GM19395 (cell line): ENCODE measurements around the gene TGIF1.
A peak's percentile ranks its signal among the peaks of the same experiment; 100 is the strongest.

ENCODE experiments used
- ATAC-seq: cut with Tn5 transposase; IDR thresholded peaks from one replicate; pipeline ENCODE4 v1.9.1; 2021; ENCODE audit warnings: mild to moderate bottlenecking, moderate library complexity; ENCODE audit not compliant: unreplicated experiment

The TGIF1 gene

DNA sequence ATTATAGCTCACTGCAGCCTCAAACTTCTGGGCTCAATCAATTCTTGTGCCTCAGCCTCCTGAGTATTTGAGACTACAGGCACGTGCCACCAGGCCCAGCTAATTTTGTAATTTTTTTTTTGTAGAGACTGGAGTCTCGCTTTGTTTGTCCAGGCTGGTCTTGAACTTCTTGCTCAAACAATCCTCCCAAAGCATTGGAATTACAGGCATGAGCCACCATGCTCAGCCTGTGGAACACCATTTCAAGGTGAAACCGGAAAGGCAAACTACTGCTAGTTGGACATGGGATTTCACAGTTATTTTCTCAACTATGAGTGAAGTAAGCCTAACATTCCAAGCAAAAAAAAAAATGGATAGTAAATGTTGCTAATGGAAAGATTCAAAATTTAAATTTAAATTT, 20.9 kb upstream of the TGIF1 start:
- ATAC-seq, result no peak

DNA sequence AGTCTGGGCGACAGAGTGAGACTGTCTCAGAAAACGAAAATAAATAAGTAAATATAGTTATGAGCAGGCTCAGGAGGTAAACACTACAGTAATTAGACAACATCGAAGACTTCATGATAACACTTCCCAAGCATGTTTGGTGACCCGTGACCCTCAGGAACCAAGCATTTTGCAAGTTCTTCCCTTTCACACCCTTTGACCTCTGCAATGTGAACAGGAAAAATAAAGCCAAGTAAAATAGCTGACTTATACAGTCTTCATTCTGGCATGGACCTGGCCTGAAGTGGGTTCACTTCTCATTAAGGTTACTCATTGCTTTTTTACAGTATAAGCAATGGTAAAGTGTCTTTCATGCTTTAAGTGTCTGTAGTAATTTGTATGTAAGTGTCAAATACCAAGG, 15.3 kb upstream of the TGIF1 start:
- ATAC-seq, result no peak

DNA sequence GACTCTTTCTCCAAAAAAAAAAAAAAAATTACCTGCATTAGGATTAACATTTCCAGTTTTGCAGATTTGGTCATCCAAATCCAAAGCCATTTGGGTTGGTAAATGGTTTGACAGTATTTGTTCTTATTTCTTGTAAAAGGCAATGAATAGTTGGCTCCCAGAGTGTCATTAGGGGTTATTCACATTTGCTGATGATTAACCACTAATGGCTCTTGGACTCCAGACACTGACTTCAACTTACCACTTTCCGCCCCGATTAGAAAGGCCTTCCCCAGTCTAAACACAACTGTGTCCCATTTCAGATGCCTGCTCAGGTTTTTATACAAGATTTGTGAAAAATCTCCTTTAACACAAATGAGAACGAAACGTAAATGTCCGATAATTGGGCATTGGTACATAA, 9.6 kb upstream of the TGIF1 start:
- ATAC-seq, result no peak

DNA sequence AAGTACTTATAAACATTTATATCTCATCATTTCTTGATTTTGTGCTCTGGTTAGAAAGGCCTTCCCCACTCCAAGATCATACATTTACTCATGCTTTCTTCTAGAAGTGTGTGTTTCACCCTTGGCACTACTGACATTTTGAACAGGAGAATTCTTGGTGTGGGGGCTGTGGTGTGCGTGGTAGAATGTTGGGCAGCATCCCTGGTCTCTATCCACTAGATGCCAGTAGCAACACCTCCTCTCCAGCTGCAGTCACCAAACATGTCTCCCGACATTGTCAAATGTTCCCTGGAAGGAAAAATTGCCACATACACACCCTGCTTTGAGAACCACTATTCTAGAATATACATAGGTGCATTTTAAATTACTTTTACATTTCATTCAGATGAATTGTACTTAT, 8.7 kb upstream of the TGIF1 start:
- ATAC-seq, result no peak

DNA sequence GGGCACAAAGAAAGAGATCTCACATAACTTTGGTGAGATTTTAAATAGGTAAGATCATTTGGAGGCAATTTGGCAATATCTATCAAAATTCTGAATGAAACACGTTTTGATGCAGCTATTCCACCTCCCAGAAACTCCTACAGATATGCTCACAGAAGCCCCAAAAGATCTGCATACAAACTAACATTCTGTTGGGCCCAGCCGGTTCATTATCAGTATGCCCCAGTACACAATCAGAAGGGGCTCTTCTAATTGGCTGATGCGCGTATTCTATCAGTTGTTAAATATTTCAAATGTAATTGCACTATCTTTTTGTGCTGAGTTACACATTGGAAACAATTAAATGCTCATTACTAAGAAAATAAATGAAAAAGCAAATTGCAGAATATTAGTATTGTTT, 7.1 kb upstream of the TGIF1 start:
- ATAC-seq, result no peak

DNA sequence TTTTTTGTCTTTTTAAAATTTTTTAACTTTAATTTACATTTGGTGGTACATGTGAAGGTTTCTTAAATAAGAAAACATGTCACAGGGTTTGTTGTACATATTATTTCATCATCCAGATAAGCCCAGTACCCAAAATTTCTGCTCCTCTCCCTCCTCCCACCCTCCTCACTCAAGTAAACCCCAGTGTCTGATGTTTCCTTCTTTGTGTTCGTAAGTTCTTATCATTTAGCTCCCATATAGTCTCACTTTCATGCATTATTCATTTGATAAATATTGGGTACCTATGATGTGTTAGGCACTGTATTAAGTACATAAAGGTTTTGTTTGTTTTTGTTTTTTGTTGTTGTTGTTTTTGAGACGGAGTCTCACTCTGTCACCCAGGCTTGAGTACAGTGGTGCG, 5.7 kb upstream of the TGIF1 start:
- ATAC-seq, result no peak

DNA sequence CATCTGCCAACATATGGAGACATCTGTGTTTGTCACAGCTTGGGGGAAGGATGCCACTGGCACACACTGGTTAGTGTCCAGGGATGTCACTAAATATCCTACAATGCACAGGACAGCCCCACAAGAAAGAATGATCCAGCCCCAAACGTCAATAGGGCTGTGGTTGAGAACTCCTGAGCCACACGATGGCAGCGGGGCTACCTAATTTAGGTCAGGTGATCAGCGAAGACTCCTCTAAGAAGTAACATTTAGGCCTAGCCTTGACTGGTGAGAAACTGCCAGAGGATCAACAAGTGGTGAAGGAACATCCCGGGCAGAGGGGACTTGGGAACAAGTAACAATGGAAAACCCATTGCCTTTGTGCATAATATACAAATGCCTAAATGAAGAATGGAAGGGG, 5.0 kb upstream of the TGIF1 start:
- no peak for ATAC-seq

DNA sequence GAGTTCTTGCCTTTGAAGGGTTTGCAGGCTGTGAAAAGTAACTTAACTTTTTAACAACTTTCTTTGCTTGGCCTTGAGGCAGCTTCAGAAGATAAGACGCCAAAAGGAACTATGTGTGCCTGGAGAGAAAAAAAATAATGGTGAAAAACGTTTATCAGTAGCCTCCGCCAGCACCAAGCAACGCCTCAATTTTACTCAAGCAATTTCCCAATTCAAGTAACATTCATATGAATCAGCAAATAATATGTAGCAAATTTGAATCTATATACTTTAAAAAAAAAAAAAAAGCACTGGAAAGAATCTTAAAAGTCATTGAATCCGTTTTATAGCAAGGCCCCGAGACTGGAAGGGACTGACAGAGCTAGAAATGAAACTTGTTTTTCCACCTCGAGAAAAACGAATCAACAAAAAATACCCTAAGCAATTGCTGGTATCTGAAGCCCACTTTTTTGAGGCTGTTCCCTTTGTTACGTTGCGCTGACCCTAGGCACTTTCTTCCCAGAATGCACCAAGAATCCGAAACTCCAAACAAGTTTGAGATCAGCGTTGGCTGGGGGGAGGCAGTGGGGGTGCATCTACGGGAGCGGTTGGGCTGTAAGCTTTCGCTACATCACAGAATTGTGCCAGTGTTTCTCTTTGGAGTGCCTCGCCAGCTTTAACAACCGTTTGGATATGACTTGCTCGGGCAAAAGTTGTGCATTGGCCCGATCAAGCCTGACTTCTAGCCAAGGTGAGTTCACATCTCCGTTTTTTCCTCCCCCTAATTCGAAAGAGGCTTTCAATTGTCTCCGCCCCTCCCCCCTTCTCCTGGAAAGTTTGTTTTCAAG, 2.7 kb upstream of the TGIF1 start:
- no peak for ATAC-seq

DNA sequence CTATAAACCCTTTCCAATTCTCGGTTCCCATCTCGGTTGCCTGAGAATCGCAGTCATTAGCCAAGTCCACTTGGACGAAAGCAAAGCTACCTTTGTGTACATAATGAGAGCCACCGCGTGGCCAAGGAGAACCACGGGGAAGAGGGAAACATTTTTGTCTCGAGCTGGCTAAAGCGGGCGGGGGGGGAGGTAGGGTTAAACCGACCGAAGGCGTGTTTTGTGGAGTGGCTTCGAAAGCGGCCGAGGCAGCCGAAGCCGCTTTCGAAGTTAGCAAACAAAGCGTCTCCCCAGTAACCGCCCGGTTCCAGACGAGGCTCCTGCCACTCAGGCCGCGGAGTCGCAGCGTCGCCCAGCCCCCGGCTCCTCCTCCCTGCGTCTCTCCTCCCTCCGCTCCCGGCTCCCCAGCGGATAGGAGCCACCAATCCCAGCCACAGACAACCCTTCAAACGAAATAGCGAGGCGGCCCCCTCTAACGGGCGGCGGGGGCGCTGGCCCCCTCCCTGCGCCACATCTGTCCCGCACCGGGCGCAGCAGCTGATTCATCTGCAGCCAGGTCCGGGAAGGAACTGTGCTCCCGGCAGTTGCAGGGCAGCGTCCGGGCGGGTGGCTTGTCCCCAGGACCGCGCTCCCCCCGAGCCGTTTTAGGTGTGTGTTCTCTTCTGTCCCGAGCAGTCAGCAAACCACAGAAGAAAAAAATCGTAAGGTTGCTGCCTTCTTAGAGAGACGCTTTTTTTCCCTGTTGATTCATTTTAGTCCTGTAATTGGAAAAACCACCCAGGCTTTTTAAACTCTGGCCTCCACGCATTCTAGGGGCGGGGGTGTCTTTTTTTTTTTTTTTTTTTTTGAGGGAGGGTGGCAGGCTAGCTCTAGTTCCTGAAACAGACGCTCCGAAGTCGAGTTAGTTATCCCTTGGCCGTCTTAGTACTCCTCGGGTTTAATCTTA, 1.8 kb upstream of the TGIF1 start:
- peak; percentile 70 for ATAC-seq

DNA sequence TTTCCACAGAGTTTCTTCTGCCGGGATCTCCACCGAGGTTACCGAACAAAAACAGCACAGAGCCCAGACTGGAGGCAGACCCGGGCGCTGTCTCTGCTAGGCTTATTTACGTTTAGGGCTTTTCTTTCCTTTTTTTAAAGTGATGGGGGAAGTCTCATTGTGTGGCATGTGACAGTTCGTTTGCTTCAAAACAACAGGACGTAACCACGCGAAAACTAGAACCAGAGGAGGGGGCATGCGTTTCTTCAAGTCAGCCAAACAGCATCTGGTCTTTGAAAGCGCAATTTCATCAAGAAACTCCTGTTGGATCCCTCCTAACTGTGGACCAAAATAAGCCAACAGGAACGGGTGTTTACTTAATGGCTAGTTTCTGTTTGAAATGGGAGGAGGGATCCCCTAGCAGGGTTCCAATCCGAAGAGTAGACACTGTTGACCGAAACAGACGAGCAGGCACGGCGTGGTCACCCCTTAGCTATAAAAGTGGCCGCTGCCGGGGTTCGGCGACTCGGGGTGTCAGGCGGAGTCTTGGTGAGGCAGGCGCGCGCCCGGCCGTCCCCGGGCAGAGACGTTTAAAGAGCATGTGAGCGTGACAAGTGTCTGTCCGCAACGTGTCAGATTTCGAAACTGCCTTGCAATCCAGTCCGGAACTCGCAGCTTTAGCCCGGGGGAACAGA, 997 bp upstream of the TGIF1 start:
- ATAC-seq, result peak; percentile 50

DNA sequence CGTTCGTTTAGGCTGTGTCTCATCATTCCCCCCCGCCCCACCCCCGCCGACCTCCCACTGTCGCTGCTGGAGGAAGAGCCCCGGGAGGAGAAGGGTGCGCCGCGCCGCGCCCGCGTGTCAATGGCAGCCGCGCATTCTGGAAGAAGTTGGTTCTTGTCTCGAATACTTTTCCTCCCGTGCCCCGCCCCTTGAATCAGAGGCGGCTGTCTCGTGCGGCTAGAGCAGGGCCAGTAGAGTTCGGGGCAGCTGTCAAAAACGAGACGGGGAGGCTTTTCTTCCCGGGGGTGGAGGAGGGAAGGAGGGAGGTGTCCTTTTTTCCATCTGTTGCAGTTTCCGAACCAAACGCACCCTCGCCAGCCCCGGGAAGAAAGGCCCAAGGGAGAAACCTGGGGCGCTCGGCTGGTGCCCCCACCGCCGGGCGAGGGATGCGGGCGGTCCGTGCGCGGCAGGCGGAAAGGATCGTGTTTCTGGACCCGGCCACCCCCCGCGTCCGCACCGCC, 410 bp upstream of the TGIF1 start:
- peak; percentile 14 for ATAC-seq

DNA sequence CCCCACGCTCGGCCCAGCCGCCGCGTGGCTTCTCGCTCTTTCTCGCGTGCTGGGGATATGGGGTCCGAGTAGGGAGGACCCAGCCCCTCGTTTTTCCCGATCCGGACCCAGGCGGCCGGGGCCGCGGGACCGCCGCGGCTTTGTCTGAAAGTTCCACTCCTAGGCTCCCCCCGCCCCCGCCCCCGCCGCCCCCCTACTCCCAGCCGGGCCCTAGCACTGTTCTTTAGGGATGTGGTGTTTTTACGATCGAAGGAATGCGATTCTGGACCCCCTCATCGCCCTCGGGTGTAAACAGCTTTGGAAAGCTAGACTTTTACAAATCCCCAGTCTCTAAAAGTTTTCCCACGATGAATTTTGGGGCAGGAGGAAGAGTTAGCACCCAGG, 819 bp downstream of the TGIF1 start:
- no peak for ATAC-seq

DNA sequence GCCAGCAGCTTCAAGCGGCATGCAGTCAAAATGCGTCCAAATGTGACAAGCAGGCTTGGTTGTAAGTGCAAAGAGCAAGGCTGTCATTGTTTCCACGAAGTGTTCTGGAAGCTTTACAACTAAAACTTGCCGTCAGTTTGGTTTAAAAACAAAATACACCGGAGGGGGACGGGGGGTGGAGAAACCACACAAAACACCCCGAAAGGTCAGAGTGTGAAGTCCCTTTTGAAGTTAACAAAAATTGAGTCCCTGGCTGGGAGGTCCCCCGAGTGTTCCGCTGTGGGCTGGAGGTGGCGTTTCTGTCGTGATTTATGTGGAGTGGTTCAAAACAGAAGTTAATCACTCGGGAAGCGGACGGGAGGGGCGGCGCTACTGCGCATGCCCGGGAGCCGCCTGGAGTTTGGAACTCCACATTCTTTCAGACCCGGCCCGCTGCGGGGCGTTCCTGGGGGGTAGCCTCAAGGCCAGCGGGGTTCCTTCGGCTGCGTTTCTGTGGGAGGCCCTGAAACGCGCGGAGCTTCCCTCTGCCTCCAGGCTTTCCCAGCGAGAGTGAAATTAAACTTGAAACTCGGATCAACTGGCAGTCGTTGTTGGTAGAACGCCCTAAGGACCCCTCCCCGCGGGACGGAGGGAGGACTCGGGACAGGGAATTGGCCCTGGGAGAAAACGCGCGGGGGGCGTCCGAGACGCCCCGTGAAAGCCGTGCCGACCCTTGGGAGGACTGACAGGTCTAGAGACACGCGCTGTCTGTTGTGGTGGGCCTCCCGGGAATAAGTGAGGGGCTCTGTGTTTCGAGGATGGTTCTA, 1.4 kb downstream of the TGIF1 start:
- ATAC-seq, result no peak

DNA sequence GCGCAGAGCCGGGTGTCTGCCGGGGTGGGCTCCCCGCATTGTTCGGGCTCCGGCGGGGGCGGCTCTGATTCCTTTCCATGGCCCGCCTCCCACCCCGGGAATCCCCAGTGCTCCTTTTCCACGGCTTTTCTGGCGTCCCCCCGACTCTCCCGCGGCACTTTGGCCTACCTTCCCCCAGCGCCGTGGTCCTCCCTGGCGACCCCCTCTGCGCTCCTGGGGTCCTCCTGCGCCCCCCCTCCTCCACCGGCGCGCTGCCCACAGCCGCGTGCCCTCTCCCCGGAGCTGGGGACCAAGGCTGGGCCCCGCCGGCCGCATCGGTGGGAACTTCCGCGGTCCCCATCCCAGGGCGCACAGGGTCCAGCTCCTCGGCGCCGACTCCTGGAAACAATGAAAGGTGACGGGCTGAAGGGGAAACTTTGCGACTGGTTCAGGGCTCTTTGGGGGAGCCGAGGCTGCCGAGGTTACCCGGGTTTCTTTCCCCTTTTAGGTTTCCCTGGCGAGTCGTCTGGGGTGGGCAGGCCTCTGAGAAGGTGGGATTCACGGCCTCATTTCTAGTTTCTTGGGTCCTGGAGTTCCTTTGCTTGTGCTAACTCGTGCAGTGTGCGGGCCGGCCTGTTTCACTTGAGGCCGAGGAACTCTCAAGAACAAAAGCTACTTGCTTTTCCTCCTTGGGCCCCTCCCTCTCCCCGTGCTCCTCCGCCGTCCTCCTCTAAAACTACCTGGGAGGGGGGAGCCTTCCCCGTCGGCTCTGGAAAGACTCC, 2.2 kb downstream of the TGIF1 start:
- ATAC-seq, result no peak

DNA sequence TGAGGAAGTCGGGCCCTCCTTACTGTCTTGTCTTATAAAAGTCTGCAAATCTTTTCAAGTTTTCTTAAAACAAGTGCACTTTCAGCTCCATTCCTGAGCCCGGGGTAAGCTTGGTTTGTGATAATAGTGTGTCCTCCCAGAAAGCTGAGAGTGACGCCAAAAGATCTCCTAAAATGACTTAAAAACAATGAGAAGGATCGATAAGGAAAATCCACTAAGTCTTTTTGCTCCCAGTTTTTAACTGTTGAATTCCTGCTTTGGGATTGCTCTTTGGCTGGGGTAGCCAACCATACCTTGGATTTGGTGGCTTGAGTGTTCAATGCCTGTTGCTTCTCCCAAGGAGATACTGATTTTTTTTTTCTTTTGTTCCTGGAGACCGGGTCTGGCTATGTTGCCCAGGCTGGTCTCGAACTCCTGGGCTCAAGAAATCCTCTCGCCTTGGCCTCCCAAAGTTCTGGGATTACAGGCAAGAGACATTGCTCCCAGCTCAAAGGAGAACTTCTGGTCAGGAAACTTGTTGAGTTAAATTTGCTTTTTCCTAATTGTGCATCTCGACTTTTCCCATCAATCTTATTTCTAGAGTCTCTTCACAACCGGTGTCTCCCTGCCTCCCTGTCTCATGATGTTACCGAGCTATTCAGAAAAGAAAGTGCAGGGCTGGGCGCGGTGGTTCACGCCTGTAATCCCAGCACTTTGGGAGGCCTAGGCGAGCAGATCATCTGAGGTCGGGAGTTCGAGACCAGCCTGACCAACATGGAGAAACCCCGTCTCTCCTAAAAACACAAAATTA, 3.0 kb downstream of the TGIF1 start:
- no peak for ATAC-seq

DNA sequence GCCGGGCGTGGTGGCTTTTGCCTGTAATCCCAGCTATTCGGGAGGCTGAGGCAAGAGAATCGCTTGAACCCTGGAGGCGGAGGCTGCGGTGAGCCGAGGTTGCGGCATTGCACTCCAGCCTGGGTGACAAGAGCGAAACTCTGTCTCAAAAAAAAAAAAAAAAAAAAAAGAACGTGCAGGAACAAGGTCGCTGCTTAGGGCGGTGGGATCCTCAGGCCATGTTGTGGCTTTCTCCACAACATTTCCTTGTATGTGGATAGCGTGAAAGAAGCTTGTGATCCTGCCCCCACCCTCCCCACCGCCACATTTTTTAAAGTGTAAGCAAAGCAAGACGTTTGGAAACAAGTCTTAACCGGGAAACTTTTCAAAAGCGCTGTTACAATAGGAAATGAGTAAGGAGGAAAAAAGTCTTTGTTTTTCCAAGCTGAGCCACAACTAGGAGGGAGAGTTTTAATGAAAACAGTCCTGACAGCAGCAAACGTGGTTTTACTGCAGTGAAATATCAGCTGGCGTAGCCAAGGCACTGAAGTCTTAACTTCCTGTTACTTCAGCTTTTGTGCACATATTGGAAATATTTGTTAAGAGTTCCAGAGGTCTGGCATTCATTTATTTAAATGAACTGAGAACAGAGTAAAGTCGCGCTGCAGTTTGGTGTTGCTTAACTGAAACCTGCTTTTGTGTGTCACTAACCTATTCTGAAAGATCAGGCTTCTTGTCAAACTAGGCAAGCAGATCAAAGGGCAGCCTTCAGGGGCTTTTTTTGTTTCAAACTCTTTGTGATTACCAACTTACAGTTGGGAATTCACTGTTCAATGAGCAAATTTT, 3.8 kb downstream of the TGIF1 start:
- peak; percentile 30 for ATAC-seq

DNA sequence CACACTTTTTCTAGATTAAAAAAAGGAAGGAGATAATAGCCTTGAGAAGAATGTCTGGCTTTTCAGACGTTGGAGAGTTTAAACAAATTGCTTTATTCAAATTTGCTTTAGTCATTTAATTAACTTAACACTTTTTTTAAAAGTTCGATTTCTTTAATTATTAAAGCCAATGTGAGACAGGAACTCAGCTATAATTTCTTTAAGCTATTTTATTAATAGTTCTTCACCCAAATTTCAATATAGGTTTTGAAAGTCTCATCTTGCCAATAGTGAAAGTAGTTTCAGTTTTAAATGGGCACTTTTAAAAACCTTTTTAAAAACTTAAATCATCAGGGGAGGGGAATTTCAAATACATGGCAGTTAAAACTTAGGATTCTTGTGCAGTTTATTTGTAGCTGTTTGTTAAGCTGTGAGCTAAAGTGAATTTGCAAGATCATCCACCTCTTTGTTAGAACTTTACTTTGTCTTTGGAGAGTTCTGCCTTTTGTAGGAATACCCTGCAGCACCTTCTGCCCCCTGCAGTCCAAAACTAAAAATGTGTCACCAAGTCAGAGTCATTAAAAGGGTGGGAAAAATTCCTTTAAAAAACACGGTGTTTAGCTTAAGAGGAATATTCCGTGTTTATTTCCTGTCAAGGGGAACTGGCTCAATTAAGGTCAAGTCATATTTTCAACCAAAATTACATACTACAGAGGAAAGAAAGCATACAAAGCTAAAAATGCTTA, 4.6 kb downstream of the TGIF1 start:
- no peak for ATAC-seq
